GM12865 (cell line): Measurements from ENCODE around the gene EXOC4.

Source experiments
- DNase-seq: peaks from one replicate; pipeline ENCODE4 v3.0.0; 2010; ENCODE audit warnings: low read depth
- H3K4me3 ChIP-seq: 2 replicates; pipeline ENCODE4 v1.5.1; 2011; ENCODE audit warnings: mild to moderate bottlenecking, low read depth, low read length, control low read depth
- CTCF ChIP-seq: IDR thresholded peaks from 2 replicates; pipeline ENCODE4 v1.5.1; 2011; ENCODE audit warnings: low read length, control low read depth, low read depth, inconsistent platforms; ENCODE audit not compliant: insufficient read depth; ENCODE audit errors: missing control alignments

Gene EXOC4

DNA sequence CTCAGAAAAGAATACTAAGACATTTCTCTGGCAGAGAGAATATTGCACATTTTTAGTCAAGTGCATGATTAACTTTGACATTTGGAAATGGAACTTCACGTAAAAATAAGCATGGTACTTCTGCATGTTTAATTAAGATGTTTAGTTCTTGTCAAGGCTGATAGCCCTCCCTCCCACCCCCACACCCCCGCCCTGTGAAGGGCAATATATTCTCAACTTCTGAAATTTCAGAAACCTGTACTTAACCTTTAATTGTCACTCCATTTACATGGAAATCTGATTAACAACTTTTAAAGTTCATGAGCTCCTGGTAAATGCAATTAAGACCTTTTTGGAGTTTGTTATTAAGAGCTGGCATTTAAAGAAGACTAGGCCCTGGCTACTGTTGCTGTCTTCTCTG lies 205.8 kb downstream of the EXOC4 start:
- H3K4me3 ChIP-seq = no peak overlapping the region
- no peak for TF ChIP-seq CTCF
- no peak for DNase-seq

GRCh38 chr7:133461421-133461820 lies 208.5 kb downstream of the EXOC4 start:
- no peak for DNase-seq
- TF ChIP-seq CTCF = no peak

DNA sequence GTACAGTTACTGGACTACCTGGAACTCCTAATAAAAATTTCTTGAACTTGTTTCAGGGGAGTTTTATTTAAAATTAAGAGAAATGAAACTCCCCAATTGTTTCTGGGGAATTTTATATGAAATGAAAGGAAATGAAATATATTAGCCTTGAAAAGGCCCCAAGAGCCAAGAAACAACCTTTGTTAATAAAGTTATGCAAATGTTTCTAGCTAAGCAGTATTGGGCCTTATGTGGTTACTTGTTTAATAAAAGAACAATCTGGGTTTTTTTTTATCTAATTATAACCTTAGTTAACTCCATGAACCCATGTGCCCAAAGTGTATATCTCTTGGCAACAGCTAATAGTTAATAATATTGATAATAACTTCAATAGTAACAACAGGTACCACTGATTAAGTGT lies 222.8 kb downstream of the EXOC4 start:
- H3K4me3 ChIP-seq = no peak overlapping the region
- TF ChIP-seq CTCF = no peak
- DNase-seq = no peak

More at GRCh38 chr7:133461421-133461820, 208.5 kb downstream of the EXOC4 start:
- no peak overlapping the region for H3K4me3 ChIP-seq

- no peak for DNase-seq
- TF ChIP-seq CTCF = no peak
- no peak overlapping the region for H3K4me3 ChIP-seq
Measured at GRCh38 chr7:133477791-133478190, 224.9 kb downstream of the EXOC4 start.

DNA sequence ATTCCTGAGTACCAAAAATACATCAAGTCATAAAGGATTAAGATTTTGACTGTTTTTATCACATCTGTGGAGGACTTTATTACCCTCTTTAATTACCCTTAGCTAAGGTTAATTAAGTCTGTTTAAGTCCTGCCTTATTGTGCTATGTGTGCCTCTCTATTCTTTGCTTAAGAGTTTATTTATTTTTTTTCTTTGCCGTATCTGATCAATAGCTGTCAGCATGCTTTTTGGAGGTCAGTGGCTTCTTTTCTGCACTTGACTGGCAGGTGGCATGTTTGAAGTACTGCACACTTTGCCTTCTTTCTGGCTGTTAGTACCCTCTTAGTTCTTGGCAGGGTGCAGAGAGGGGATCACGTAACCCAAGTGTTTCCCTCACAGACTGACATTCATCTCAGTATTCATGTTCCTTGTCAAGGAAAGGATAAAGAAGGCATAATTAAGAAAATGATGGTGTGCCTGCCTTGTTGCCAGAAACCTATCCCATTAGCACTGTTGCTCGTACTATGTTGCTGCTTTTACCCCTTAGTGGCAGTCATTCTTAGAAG lies 225.8 kb downstream of the EXOC4 start:
- H3K4me3 ChIP-seq = no peak overlapping the region
- TF ChIP-seq CTCF = no peak
- DNase-seq = no peak

DNA sequence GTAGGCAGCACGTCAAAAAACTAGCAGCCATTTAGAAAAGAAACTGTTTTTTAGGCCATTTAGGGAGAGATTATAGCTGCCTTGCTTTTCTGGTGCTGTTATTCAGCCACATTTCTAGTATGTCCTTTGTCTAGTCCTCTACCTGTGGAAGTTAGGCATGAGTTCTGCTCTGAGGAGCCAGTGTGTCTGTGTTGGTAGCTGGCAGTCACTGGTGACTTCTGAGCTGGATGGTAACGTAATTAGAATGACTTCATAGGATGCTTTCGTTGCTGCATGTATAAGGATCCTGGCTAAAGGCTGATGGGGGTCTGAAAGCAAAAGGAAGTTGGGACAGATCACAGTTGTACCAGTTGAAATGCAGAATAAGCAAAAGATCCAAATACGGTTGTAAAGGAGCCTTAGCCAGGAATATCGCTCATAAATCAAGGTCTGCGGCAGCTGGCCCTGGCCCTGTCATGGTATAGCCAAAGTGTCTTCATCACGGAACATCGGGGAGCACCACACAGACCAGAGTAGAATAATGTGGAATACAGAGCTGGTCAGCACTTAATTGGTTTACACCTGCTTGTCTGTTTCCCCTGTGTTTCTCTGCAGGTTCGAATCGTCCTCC lies 226.7 kb downstream of the EXOC4 start:
- no peak for TF ChIP-seq CTCF
- H3K4me3 ChIP-seq = no peak overlapping the region
- no peak for DNase-seq

GRCh38 chr7:133480868-133481267 lies 228.0 kb downstream of the EXOC4 start:
- no peak for DNase-seq
- TF ChIP-seq CTCF = no peak
- no peak overlapping the region for H3K4me3 ChIP-seq
